Fibroblast of lung (primary cell): ENCODE results near the gene DLX2. TPM values are rescaled to one million over a fixed set of nuclear protein-coding genes. Genes with fewer than 3 reads are reported as not detected.

Experiments used
- DNase-seq, 2 donors: peaks; one replicate each; pipeline versions ENCODE4 v3.0.0 to v3.0.0-alpha.2; 2010; ENCODE audit warnings: low read depth in 2 of 2
- H2AFZ ChIP-seq: 2 replicates; pipeline ENCODE4 v1.5.1; 2012; ENCODE audit warnings: low read length, control low read depth, inconsistent platforms
- H3K27ac ChIP-seq: 2 replicates; pipeline ENCODE4 v1.5.1; 2011; ENCODE audit warnings: low read length, control low read depth; ENCODE audit not compliant: insufficient read depth
- H3K27me3 ChIP-seq: 2 replicates; pipeline ENCODE4 v1.5.1; 2011; ENCODE audit warnings: mild to moderate bottlenecking, low read length; ENCODE audit not compliant: control insufficient read depth, insufficient read depth
- H3K36me3 ChIP-seq: 2 replicates; pipeline ENCODE4 v1.5.1; 2011; ENCODE audit warnings: low read length; ENCODE audit not compliant: control insufficient read depth, insufficient read depth
- H3K4me1 ChIP-seq: 2 replicates; pipeline ENCODE4 v1.5.1; 2011; ENCODE audit warnings: low read length; ENCODE audit not compliant: control insufficient read depth, insufficient read depth; ENCODE audit errors: extremely low read depth
- H3K4me2 ChIP-seq: 2 replicates; pipeline ENCODE4 v1.5.1; 2011; ENCODE audit warnings: low read length, control low read depth; ENCODE audit not compliant: insufficient read depth; ENCODE audit errors: extremely low read depth
- H3K4me3 ChIP-seq, 4 experiments: fragments of 200-600 bp in 1 of 4; sonication (generic) in 1 of 4; replicated peaks in 1 of 4; 2 replicates each; pipeline ENCODE4 v1.5.1; 2011 to 2016; ENCODE audit warnings: low read length in 4 of 4, low read depth in 3 of 4, mild to moderate bottlenecking in 3 of 4, control low read depth in 2 of 4, inconsistent platforms in 1 of 4, mixed read lengths in 1 of 4; ENCODE audit not compliant: insufficient read depth in 1 of 4; ENCODE audit errors: control extremely low read depth in 1 of 4
- H3K79me2 ChIP-seq: 2 replicates; pipeline ENCODE4 v1.5.1; 2012; ENCODE audit warnings: mild to moderate bottlenecking, low read length, inconsistent platforms; ENCODE audit not compliant: control insufficient read depth, insufficient read depth
- H3K9ac ChIP-seq: 2 replicates; pipeline ENCODE4 v1.5.1; 2011; ENCODE audit warnings: mild to moderate bottlenecking, low read length, control low read depth; ENCODE audit not compliant: insufficient read depth
- H3K9me3 ChIP-seq: 2 replicates; pipeline ENCODE4 v1.5.1; 2012; ENCODE audit warnings: low read depth, low read length; ENCODE audit not compliant: control insufficient read depth, insufficient read depth
- H4K20me1 ChIP-seq: 2 replicates; pipeline ENCODE4 v1.5.1; 2011; ENCODE audit warnings: low read length; ENCODE audit not compliant: control insufficient read depth, insufficient read depth; ENCODE audit errors: extremely low read depth
- EZH2 ChIP-seq: IDR thresholded peaks from 2 replicates; pipeline ENCODE4 v1.5.1; 2012; ENCODE audit warnings: low read length, control low read depth, mild to moderate bottlenecking; ENCODE audit errors: missing control alignments
- polyA plus RNA-seq, 2 donors: library from polyadenylated mRNA; depleted of rRNA in 1 of 2; stranded (reverse) in 1 of 2; unstranded in 1 of 2; fragments of >200 nt; gene quantifications; 2 replicates each; pipeline ENCODE4 v1.2.1, GENCODE V29; 2011 to 2012; ENCODE audit warnings: missing spikeins in 1 of 2
- total RNA-seq: library from RNA; depleted of rRNA; stranded (reverse); fragments of >200 nt; gene quantifications from 2 replicates; pipeline ENCODE4 v1.2.1, GENCODE V29; 2014
- TF ChIP-seq, protein P1 (sequence below), 2 donors: IDR thresholded peaks in 1 of 2; conservative IDR thresholded peaks in 1 of 2; 1 replicate in 1 of 2; 2 replicates in 1 of 2; pipeline ENCODE4 v1.5.1; 2011 to 2012; ENCODE audit warnings: low read length in 2 of 2, control low read depth in 1 of 2, inconsistent platforms in 1 of 2, low read depth in 1 of 2, mild to moderate bottlenecking in 1 of 2

Gene DLX2
- total and polyA plus RNA-seq, 2 donors (not counting 1 experiment from before 2014, with no cell fraction given) = not detected

- Histone ChIP-seq H3K27me3 (peaks cover 70% of the 10 kb centered on the region), H3K9ac (no peak overlapping the region), H3K9me3 (no peaks in the 10 kb centered on the region), H3K4me2 (peak overlapping the region; percentile 83), H2AFZ (no peak overlapping the region), H3K27ac (no peak overlapping the region), H4K20me1 (no peaks in the 10 kb centered on the region), H3K4me3 (peak overlapping the region in 1 of 4 experiments; percentile 64), H3K36me3 (no peaks in the 10 kb centered on the region), H3K4me1 (peaks cover 6% of the 10 kb centered on the region), H3K79me2 (no peaks in the 10 kb centered on the region)
- no peak for TF ChIP-seq EZH2
- TF ChIP-seq, protein P1, sequence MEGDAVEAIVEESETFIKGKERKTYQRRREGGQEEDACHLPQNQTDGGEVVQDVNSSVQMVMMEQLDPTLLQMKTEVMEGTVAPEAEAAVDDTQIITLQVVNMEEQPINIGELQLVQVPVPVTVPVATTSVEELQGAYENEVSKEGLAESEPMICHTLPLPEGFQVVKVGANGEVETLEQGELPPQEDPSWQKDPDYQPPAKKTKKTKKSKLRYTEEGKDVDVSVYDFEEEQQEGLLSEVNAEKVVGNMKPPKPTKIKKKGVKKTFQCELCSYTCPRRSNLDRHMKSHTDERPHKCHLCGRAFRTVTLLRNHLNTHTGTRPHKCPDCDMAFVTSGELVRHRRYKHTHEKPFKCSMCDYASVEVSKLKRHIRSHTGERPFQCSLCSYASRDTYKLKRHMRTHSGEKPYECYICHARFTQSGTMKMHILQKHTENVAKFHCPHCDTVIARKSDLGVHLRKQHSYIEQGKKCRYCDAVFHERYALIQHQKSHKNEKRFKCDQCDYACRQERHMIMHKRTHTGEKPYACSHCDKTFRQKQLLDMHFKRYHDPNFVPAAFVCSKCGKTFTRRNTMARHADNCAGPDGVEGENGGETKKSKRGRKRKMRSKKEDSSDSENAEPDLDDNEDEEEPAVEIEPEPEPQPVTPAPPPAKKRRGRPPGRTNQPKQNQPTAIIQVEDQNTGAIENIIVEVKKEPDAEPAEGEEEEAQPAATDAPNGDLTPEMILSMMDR (conservative IDR thresholded peaks at IDR 0.05 in 1 of 2, IDR thresholded peaks at IDR 0.05 in 1 of 2; ENCODE audit: low read depth in 1 of 2, low read length in 2 of 2) = no peak
- DNase-seq = no peak
Measured at GRCh38 chr2:172083628-172084394, 18.9 kb downstream of the DLX2 start.

GRCh38 chr2:172082944-172083627 is 19.6 kb downstream of the DLX2 start:
- DNase-seq = no peak
- no peaks in the 10 kb centered on the region for H3K36me3 ChIP-seq
- H3K27ac ChIP-seq = no peak overlapping the region
- H3K79me2 ChIP-seq = no peaks in the 10 kb centered on the region
- H3K9me3 ChIP-seq = no peaks in the 10 kb centered on the region
- H3K27me3 ChIP-seq = peaks cover 63% of the 10 kb centered on the region
- H3K4me2 ChIP-seq = peak overlapping the region; percentile 33
- H2AFZ ChIP-seq = no peak overlapping the region
- no peak overlapping the region for H3K9ac ChIP-seq
- H3K4me1 ChIP-seq = peaks cover 6% of the 10 kb centered on the region
- H4K20me1 ChIP-seq = no peaks in the 10 kb centered on the region
- TF ChIP-seq, protein P1 (conservative IDR thresholded peaks at IDR 0.05 in 1 of 2, IDR thresholded peaks at IDR 0.05 in 1 of 2; ENCODE audit: low read depth in 1 of 2, low read length in 2 of 2) = no peak
- TF ChIP-seq EZH2 = peak; percentile 94
- H3K4me3 ChIP-seq = no peak overlapping the region

- no peak overlapping the region for H3K27ac ChIP-seq
- no peaks in the 10 kb centered on the region for H4K20me1 ChIP-seq
- DNase-seq = no peak
- no peaks in the 10 kb centered on the region for H3K79me2 ChIP-seq
- peak; percentile 95 for TF ChIP-seq EZH2
- TF ChIP-seq, protein P1 (conservative IDR thresholded peaks at IDR 0.05 in 1 of 2, IDR thresholded peaks at IDR 0.05 in 1 of 2; ENCODE audit: low read depth in 1 of 2, low read length in 2 of 2) = no peak
- H3K27me3 ChIP-seq = peaks cover 55% of the 10 kb centered on the region
- H3K9me3 ChIP-seq = no peaks in the 10 kb centered on the region
- no peaks in the 10 kb centered on the region for H3K36me3 ChIP-seq
- no peak overlapping the region for H3K4me3 ChIP-seq
- no peak overlapping the region for H2AFZ ChIP-seq
- no peak overlapping the region for H3K9ac ChIP-seq
- no peak overlapping the region for H3K4me2 ChIP-seq
- H3K4me1 ChIP-seq = peaks cover 6% of the 10 kb centered on the region
Measured at GRCh38 chr2:172082105-172082943, 20.4 kb downstream of the DLX2 start.
